ENCODE data around the gene RBM6. TPM values are rescaled to one million over a fixed set of nuclear protein-coding genes. Genes with fewer than 3 reads are reported as not detected.
A peak's percentile ranks its signal among the peaks of the same experiment; 100 is the strongest.
"Not testable (repeated sequence)": the region's sequence is repeated elsewhere in the genome, so short reads cannot be mapped to it uniquely, and the experiment has no call there.

RBM6 gene
- total and polyA plus RNA-seq, 7 experiments from 2014 or later = 29.6 to 208 (median 149) TPM

DNA sequence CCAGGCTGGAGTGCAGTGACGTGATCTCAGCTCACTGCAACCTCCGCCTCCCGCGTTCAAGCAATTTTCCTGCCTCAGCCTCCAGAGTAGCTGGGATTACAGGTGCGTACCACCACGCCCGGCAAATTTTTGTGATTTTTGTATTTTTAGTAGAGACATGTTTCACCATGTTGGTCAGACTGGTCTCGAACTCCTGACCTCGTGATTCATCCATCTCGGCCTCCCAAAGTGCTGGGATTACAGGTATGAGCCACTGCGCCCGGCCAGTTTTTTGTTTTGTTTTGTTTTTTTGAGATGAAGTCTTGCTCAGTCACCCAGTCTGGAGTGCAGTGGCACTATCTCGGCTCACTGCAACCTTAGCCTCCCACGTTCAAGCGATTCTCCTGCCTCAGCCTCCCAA lies 7.7 kb upstream of the RBM6 start:
- H3K4me1 Mint-ChIP-seq = peaks cover 6 to 30% (median 25%) of the 10 kb centered on the region in 7 donors
- H3K36me3 Mint-ChIP-seq; DNase-seq; ATAC-seq; CTCF ChIA-PET; H3K36me3 ChIP-seq (ENCODE audit: control insufficient read depth in 2 of 3, insufficient read depth in 3 of 3, low read length in 3 of 3); H3K27ac ChIP-seq (ENCODE audit: low read depth, low read length); H3K4me3 ChIP-seq (ENCODE audit: low read length); H3K27me3 ChIP-seq (ENCODE audit: control insufficient read depth in 2 of 2, insufficient read depth in 2 of 2, low read length in 2 of 2); H3K27me3 Mint-ChIP-seq; H3K27ac Mint-ChIP-seq; H3K9me3 Mint-ChIP-seq; H3K9me3 ChIP-seq (ENCODE audit: control insufficient read depth in 2 of 3, low read length in 3 of 3): not testable (repeated sequence)
- POLR2A ChIA-PET = interaction anchor here (0.7 to 1.9 kb wide), 2 partner anchors 8 kb away, joined by 3 to 9 read pairs; partner anchors contain the start of gene RBM6
- H3K4me1 ChIP-seq (ENCODE audit: control insufficient read depth in 2 of 2, insufficient read depth in 2 of 2, low read length in 2 of 2) = peaks cover 6 to 13% of the 10 kb centered on the region in 2 donors
- H3K4me3 Mint-ChIP-seq = peak overlapping the region in 1 of 10 donors; percentile 6
- intact Hi-C loops (cut with micrococcal nuclease) = loop anchor here in 1 of 2 donors (10.0 kb wide), 1 partner anchor 423 kb away; the partner anchor contains the start of genes CYB561D2, NPRL2 and TMEM115

- H3K9me3 Mint-ChIP-seq = no peaks in the 10 kb centered on the region
- POLR2A ChIA-PET = no interaction called here
- peaks cover 0 to 26% (median 18%) of the 10 kb centered on the region in 7 donors for H3K4me1 Mint-ChIP-seq
- H3K27me3 Mint-ChIP-seq = peaks cover 0 to 1% (median 0%) of the 10 kb centered on the region in 5 donors
- no peak overlapping the region for H3K27ac ChIP-seq (ENCODE audit: low read depth, low read length)
- H3K4me1 ChIP-seq (ENCODE audit: control insufficient read depth in 2 of 2, insufficient read depth in 2 of 2, low read length in 2 of 2) = peaks cover 8 to 15% of the 10 kb centered on the region in 2 donors
- H3K36me3 ChIP-seq (ENCODE audit: control insufficient read depth in 2 of 3, insufficient read depth in 3 of 3, low read length in 3 of 3) = peaks cover 0 to 3% (median 0%) of the 10 kb centered on the region in 3 experiments
- no peak overlapping the region for H3K4me3 ChIP-seq (ENCODE audit: low read length)
- CTCF ChIA-PET = no interaction called here
- H3K9me3 ChIP-seq (ENCODE audit: control insufficient read depth in 2 of 3, low read length in 3 of 3) = no peaks in the 10 kb centered on the region
- intact Hi-C loops (cut with micrococcal nuclease) = loop anchor here in 1 of 2 donors (10.0 kb wide), 1 partner anchor 418 kb away; the partner anchor contains the start of genes CYB561D2, NPRL2 and TMEM115
- DNase-seq = no peak
- H3K4me3 Mint-ChIP-seq = no peak overlapping the region
- peaks cover 0 to 4% (median 0%) of the 10 kb centered on the region in 5 donors for H3K36me3 Mint-ChIP-seq
- no peak for ATAC-seq
- no peak overlapping the region for H3K27ac Mint-ChIP-seq
- no peaks in the 10 kb centered on the region for H3K27me3 ChIP-seq (ENCODE audit: control insufficient read depth in 2 of 2, insufficient read depth in 2 of 2, low read length in 2 of 2)
Measured at GRCh38 chr3:49937090-49937489, 2.9 kb upstream of the RBM6 start.

GRCh38 chr3:49940667-49941249 lies 808 bp downstream of the RBM6 start:
- intact Hi-C loops (cut with micrococcal nuclease) = loop anchor here (1.0 to 5.0 kb wide), 10 partner anchors 11 to 417 kb away; partner anchors contain the start of genes RBM5 (in 2 of the 2), APEH (in 1 of the 2), GNAI2 (in 1 of the 2) and IFRD2 (in 1 of the 2)
- Mint-ChIP-seq H3K9me3 (peaks cover 0 to 4% (median 0%) of the 10 kb centered on the region in 11 donors), H3K36me3 (peaks cover 4 to 16% (median 7%) of the 10 kb centered on the region in 5 donors), H3K27ac (peak overlapping the region; percentile 91 to 99 (median 97)), H3K4me3 (peak overlapping the region; percentile 93 to 100 (median 98)), H3K27me3 (peaks cover 0 to 1% (median 0%) of the 10 kb centered on the region in 5 donors), H3K4me1 (peaks cover 7 to 46% (median 34%) of the 10 kb centered on the region in 7 donors)
- Histone ChIP-seq H3K27me3 (ENCODE audit: control insufficient read depth in 2 of 2, insufficient read depth in 2 of 2, low read length in 2 of 2) (no peaks in the 10 kb centered on the region), H3K9me3 (ENCODE audit: control insufficient read depth in 2 of 3, low read length in 3 of 3) (no peaks in the 10 kb centered on the region), H3K27ac (ENCODE audit: low read depth, low read length) (peak overlapping the region; percentile 97), H3K36me3 (ENCODE audit: control insufficient read depth in 2 of 3, insufficient read depth in 3 of 3, low read length in 3 of 3) (peaks cover 0 to 4% (median 0%) of the 10 kb centered on the region in 3 experiments), H3K4me1 (ENCODE audit: control insufficient read depth in 2 of 2, insufficient read depth in 2 of 2, low read length in 2 of 2) (peaks cover 8 to 15% of the 10 kb centered on the region in 2 donors), H3K4me3 (ENCODE audit: low read length) (peak overlapping the region; percentile 88)
- no peak for ATAC-seq
- CTCF ChIA-PET = interaction anchor here (0.6 kb wide), 2 partner anchors 13 to 230 kb away, joined by 3 read pairs; no protein-coding TSS in a partner anchor
- POLR2A ChIA-PET = interaction anchor here (0.5 to 1.9 kb wide), 14 partner anchors 8 to 1672 kb away, joined by 3 to 17 read pairs (median 3); partner anchors contain the start of genes INKA1, MON1A, USP19 and USP4
- DNase-seq = no peak

DNA sequence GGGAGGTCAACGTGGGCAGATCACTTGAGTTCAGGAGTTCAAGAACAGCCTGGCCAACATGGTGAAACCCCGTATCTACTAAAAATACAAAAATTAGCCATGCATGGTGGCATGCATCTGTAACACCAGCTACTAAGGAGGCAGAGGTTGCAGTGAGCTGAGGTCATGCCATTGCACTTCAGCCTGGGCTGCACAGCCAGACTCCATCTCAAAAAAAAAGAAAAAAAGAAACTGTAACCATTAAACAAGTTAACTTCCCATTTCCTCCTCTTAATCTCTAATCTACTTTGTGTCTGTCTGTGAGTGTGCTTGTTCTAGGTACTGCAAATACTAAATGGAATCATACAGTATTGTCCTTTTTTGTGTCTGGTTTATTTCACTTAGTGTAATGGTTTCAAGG lies 2.7 kb downstream of the RBM6 start:
- Mint-ChIP-seq H3K4me3 (peak overlapping the region; percentile 1 to 58 (median 21)), H3K27me3 (peaks cover 0 to 1% (median 0%) of the 10 kb centered on the region in 5 donors), H3K27ac (peak overlapping the region in 1 of 9 donors; percentile 50), H3K36me3 (peaks cover 4 to 16% (median 13%) of the 10 kb centered on the region in 5 donors), H3K4me1 (peaks cover 13 to 59% (median 41%) of the 10 kb centered on the region in 7 donors), H3K9me3 (peaks cover 0 to 4% (median 0%) of the 10 kb centered on the region in 11 donors)
- DNase-seq = no peak
- Histone ChIP-seq H3K4me3 (ENCODE audit: low read length) (no peak overlapping the region), H3K27me3 (ENCODE audit: control insufficient read depth in 2 of 2, insufficient read depth in 2 of 2, low read length in 2 of 2) (no peaks in the 10 kb centered on the region), H3K36me3 (ENCODE audit: control insufficient read depth in 2 of 3, insufficient read depth in 3 of 3, low read length in 3 of 3) (peaks cover 0 to 7% (median 0%) of the 10 kb centered on the region in 3 experiments), H3K27ac (ENCODE audit: low read depth, low read length) (no peak overlapping the region), H3K4me1 (ENCODE audit: control insufficient read depth in 2 of 2, insufficient read depth in 2 of 2, low read length in 2 of 2) (peaks cover 8 to 15% of the 10 kb centered on the region in 2 donors), H3K9me3 (ENCODE audit: control insufficient read depth in 2 of 3, low read length in 3 of 3) (no peaks in the 10 kb centered on the region)
- POLR2A ChIA-PET = interaction anchor here (0.9 kb wide), 2 partner anchors 12 to 1105 kb away, joined by 3 to 5 read pairs; no protein-coding TSS in a partner anchor
- intact Hi-C loops (cut with micrococcal nuclease) = loop anchor here in 1 of 2 donors (5.0 kb wide), 1 partner anchor 415 kb away; the partner anchor contains the start of gene TMEM115
- ATAC-seq = no peak
- CTCF ChIA-PET = no interaction called here

DNA sequence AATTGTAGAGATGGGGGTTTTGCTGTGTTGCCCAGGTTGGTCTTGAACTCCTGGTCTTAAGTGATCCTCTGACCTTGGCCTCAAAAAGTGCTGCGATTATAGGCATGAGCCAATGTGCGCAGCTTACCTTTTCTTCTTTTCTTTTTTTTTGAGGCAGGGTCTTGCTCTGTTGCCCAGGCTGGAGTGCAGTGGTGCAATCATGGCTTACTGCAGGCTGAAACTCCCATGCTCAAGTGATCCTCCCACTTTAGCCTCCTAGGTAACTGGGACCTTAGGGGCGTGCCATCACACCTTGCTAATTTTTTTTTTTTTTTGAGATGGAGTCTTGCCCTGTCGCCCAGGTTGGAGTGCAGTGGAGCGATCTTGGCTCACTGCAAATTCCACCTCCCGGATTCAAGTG lies 13.0 kb downstream of the RBM6 start:
- no peak for DNase-seq
- H3K27ac Mint-ChIP-seq = peak overlapping the region in 1 of 9 donors; percentile 36
- Histone ChIP-seq H3K36me3 (ENCODE audit: control insufficient read depth in 2 of 3, insufficient read depth in 3 of 3, low read length in 3 of 3) (no peaks in the 10 kb centered on the region), H3K27me3 (ENCODE audit: control insufficient read depth in 2 of 2, insufficient read depth in 2 of 2, low read length in 2 of 2) (no peaks in the 10 kb centered on the region), H3K4me1 (ENCODE audit: control insufficient read depth in 2 of 2, insufficient read depth in 2 of 2, low read length in 2 of 2) (no peaks in the 10 kb centered on the region), H3K9me3 (ENCODE audit: control insufficient read depth in 2 of 3, low read length in 3 of 3) (no peaks in the 10 kb centered on the region), H3K4me3 (ENCODE audit: low read length) (no peak overlapping the region), H3K27ac (ENCODE audit: low read depth, low read length) (no peak overlapping the region)
- POLR2A ChIA-PET = no interaction called here
- CTCF ChIA-PET = no interaction called here
- no peak for ATAC-seq
- no peaks in the 10 kb centered on the region for H3K9me3 Mint-ChIP-seq
- intact Hi-C loops (cut with micrococcal nuclease) = no loop called here
- H3K4me3 Mint-ChIP-seq = no peak overlapping the region
- no peaks in the 10 kb centered on the region for H3K27me3 Mint-ChIP-seq
- peaks cover 12 to 45% (median 31%) of the 10 kb centered on the region in 7 donors for H3K4me1 Mint-ChIP-seq
- peaks cover 0 to 6% (median 0%) of the 10 kb centered on the region in 5 donors for H3K36me3 Mint-ChIP-seq

DNA sequence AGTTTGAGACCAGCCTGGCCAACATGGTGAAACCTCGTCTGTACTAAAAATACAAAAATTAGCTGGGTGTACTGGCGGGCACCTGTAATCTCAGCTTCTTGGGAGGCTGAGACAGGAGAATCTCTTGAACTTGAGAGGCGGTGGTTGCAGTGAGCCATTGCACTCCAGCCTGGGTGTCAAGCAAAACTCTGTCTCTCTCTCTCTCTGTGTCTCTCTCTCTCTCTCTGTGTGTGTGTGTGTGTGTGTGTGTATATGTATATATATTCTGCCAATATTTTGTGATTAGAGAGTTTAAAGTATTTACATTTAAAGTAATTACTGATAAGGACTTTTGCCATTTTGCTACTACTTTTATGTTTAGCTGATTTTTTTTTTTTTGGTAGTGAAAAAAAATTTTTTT lies 15.7 kb downstream of the RBM6 start:
- Histone ChIP-seq H3K4me3 (ENCODE audit: low read length) (no peak overlapping the region), H3K36me3 (ENCODE audit: control insufficient read depth in 2 of 3, insufficient read depth in 3 of 3, low read length in 3 of 3) (no peaks in the 10 kb centered on the region), H3K27me3 (ENCODE audit: control insufficient read depth in 2 of 2, insufficient read depth in 2 of 2, low read length in 2 of 2) (no peaks in the 10 kb centered on the region), H3K9me3 (ENCODE audit: control insufficient read depth in 2 of 3, low read length in 3 of 3) (no peaks in the 10 kb centered on the region), H3K4me1 (ENCODE audit: control insufficient read depth in 2 of 2, insufficient read depth in 2 of 2, low read length in 2 of 2) (no peaks in the 10 kb centered on the region), H3K27ac (ENCODE audit: low read depth, low read length) (no peak overlapping the region)
- H3K4me1 Mint-ChIP-seq = peaks cover 15 to 42% (median 31%) of the 10 kb centered on the region in 7 donors
- DNase-seq (no peak), ATAC-seq (no peak)
- intact Hi-C loops (cut with micrococcal nuclease) = no loop called here
- ChIA-PET CTCF (no interaction called here), POLR2A (interaction anchor here (0.7 to 0.9 kb wide), 2 partner anchors 15 to 1272 kb away, joined by 3 read pairs; partner anchors contain the start of gene RBM6)
- peak overlapping the region in 1 of 10 donors; percentile 56 for H3K4me3 Mint-ChIP-seq
- H3K9me3 Mint-ChIP-seq = no peaks in the 10 kb centered on the region
- H3K27me3 Mint-ChIP-seq = no peaks in the 10 kb centered on the region
- H3K36me3 Mint-ChIP-seq = peaks cover 0 to 12% (median 8%) of the 10 kb centered on the region in 5 donors
- no peak overlapping the region for H3K27ac Mint-ChIP-seq
